NCI-H1694 (cell line): ENCODE measurements around the gene MAD2L2.
A peak's percentile ranks its signal among the peaks of the same experiment; 100 is the strongest.

Experiments
- DNase-seq: peaks from one replicate; lab custom pipeline; 2025; lab: John Stamatoyannopoulos, UW

Gene MAD2L2

DNA sequence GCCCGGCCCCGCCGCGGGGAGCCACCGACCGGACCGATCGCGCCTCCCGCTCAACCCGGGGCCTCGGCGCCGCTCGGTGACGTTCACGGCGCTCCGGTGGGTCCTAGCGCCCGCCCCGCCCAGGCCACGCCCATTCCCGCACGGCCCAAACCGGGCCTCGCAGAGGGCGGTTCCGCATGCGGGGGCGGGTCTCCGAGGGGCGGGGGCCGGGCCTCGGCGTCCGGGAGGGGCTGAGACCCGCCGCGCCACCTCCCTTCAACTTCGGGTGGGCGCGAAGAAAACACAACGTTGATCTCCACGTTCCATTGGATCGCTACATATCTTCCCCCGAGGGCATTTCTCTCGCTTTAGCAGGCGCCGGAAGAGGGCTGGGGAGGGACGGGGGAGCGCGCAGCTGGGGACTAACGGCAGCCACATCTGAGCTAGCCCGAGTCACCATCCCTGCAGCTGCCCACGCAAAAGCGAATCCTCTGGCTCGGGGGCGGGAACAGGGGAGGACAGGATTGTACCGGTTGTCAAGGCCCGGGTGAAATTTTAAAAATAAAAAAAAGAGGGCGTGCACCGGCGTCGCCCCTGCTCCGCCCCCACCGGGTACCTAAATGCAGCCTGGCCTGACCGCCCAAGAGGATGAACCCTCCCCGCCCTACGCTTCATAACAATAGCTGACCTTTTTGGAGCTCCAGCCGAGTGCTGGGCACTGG, at the start of gene MAD2L2:
Gene MAD2L2, minus strand, starts transcription at position 78 of the 701 bp plus-strand sequence. CDS start 547 bp downstream, outside the sequence.
- DNase-seq: peak; percentile 70

DNA sequence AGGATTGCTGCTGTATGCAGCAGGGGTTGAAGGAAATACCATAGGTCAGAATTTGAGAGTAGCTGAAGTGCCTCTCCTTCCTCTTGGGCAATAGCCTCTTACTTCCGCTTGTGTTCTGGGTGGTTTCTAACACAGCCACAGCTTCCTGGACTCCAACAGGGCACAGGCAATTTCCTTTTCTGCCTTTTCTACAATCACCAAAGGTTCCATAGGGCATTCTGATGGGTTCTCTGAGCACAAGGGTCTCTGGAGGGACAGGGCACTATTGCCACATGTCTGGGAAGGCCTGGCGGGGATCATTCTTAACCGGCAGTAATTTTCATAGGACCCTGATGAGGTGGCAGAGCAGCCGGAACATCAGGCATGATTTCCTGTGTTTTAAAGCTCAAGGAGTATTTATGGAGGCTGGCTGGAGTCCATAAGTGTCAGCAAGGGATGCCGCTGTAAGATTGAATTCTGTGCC, 49.5 kb upstream of the MAD2L2 start:
- no peak for DNase-seq

DNA sequence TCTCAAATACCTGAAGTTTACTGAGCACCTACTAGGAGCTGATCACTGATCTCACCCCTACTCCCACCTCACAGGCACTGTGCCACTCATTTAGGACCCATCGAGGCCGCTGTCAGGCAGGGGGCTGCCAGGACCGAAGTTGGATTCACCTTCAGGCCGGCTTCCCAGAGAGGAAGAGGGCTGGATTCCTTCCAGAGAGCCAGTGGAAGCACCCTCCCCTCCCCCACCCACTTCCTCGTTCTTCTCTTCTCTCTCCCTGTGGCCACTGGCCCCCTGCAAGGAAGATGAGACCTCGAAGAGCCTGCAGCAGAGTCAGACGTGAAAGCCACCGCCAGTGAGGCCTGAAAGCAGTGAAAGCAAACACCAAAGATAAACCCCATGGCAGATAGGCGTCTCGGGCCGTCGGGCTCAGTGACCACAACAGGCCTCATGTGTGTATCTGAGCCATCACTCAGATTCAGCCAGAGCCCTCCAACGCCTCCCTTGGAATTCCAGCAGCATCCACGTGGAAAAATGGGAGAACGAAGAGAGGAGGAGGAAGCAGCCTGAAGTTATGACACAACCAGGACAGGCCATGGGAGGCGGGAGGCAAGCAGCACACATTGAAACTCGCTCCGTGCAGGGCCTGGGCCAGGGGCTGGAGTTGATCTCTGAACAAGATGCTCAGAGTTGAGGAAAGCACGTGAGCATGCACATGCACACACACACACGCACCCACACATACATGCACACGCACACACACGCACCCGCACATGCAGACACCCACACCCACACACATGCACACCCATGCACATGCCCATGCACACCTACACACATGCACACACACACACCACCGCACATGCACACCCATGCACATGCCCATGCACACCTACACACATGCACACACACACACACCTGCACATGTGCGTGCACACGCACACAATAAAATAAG, 48.8 kb upstream of the MAD2L2 start:
- no peak for DNase-seq

DNA sequence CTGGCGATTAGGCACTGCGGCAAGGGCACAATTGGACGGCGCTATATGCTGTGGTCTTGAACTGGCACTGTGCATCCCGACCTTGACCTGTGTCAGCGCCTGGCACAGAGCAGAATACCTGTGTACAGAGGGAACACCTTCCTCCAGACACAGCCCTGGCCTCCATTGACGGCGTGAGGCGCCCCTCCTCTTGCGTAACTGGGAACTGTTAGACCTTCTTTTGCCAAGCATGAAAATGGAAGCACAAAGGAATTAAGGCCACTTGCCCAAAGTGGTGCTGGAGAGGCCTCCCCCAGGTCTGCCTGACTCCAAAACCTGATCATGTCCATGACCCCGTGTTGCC, 48.2 kb upstream of the MAD2L2 start:
- no peak for DNase-seq

DNA sequence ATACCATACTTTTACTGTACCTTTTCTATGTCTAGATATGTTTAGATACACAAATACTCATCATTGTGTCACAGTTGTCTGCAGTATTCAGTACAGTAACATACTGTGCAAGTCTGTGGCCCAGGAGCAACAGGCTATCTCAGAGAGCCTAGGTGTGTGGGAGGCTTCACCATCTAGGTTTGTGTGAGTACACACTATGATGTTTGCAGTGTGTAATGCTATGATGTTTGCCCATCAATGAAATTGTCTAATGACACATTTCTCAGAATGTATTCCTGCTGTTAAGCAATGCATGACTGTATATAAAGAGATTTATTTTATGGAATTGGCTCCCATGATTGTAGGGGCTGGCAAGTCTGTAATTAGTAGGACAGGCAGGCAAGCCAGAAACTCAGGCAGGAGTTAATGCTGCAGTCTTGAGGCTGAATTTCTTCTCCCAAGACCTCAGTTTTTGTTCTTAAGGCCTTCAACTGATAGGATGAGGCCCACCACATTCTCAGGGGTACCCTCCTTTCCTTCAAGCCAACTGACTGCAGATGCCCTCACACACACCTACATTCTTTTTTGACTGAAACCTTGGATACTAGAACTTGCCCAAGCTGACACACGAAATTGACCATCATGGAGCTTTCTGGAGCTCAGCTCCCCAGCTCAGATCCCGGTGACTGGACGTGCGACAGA, 47.3 kb upstream of the MAD2L2 start:
- no peak for DNase-seq

DNA sequence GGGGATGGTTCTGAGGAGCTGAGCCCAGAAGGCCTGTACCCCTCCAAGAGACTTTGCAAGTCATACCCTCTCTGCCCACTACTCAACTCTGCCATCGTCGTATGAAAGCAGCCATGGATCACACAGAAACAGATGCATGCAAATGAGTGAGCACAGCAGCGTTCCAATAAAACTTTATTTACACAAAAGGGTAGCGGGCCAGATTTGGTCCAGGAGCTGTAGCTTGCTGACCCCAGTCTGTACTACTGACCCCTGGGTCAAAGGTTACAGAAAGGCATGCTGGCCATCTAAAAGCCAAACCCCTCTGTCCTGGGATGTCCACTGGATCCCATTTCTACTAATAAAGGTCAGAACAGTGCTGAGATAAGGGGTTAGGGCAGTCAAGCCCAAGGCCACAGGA, 46.2 kb upstream of the MAD2L2 start:
- DNase-seq: no peak

DNA sequence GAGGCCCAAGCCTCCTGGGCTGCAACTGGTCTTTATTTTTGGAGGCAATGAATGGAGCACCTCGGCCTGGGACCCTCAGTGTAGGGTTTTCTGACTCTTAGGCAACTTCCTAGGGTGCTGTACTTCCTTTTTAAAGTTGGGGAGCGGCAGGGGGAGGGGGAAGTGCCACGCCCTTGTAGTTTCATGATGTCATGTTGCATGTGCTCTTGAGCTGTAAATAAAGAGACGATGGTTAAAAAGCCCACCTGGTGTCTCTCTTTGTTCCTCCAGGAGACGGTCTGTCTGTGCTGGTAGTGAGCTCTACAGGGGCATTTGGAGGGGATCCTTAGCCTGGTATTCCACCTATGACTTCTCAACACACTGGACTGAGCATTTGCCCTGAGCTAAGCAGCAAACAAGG, 44.7 kb upstream of the MAD2L2 start:
- no peak for DNase-seq

DNA sequence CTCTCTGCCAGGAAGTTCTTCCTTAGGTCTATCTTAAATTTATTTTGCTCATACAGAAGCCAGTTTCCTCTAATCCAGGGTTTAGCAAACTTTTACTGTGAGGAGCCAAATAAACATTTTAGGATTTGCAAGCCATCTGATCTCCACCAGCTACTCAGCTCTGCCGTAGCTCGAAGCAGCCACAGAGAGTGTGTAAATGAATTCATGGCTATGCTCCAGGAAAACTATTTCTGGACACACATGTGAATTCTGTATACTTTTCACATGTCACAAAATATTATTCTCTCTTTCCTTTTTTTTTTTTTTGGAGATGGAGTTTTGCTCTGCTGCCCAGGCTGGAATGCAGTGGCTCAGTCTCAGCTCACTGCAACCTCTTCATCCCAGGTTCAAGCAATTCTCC, 41.6 kb upstream of the MAD2L2 start:
- DNase-seq: no peak

DNA sequence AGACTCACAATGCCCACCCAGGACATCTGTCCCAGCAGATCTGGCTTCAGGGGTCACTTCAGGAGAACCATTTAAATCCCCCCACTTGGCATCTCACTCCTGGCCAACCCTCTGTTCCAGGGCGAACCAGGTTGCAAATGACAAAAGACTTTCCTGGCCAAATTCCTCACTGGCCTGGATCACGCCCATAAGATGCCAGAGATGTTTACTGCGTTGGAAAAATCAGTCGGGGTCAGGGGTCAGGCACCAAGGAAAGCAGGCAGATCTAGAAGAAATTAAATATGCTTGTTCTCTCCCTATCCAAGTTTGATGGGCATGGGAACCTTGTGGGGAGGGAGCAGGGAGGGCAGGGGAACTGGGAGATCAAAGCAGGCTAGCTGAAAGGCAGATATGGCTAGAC, 40.4 kb upstream of the MAD2L2 start:
- DNase-seq: no peak

DNA sequence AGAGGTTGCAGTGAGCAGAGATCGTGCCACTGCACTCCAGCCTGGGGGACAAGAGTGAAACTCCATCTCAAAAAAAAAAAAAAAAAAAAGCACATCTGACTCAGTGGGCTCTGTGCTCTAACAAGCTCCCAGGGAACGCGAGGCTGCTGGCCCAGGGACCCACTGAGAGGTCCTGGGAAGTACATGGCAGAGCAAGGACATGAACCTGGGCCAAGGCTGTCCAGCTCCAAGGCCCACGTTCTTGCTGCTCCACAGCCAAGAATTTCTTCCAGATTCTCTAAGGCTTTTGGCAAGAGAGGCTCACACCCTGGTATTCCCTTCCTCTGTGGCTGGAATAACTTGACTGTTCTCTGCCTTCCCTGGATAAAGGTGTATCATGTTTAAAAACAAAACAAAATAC, 39.6 kb upstream of the MAD2L2 start:
- no peak for DNase-seq

DNA sequence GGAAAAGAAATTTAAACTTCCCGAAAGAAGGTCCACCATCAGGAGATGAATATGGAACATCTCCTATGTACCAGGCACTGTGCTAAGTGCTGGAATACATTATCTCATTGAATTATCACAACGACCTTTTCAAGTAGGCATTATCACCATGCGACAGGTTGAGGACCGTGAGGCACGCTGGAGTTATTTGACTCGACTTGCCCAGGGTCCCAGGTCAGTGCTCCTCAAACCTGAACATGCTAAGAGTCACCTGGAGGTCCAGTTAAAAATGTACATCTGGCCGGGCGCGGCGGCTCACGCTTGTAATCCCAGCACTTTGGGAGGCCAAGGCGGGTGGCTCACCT, 39.1 kb upstream of the MAD2L2 start:
- DNase-seq: no peak

DNA sequence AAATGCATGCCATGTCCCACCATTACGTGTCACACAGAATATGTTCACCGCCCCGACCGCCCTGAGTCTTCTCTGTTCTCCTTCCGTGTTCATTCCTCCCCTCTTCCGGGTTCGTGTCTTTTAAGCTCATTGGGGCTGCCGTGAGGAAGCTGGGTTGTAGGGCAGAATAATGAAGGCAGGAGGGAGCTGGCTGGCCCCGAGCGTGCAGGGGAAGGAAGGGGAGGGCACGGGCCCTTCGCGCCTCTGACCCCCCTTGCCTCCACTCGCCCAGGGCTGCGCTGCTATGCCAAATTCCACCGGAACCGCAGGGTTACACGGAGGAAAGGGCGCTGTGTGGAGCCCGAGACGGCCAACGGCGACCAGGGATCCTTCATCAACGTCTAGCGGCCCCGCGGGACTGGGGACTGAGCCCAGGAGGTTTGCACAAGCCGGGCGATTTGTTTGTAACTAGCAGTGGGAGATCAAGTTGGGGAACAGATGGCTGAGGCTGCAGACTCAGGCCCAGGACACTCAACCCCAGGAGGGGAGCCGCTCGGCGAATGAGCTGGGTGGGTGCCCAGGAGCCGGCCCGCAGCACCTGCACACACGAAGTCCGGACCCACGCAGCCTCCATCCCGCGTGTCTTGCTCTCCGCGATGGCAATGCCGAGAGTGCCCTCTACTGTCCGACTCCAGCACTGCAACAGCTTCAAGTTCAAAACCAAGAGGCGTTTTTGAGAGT, 38.5 kb upstream of the MAD2L2 start:
- DNase-seq: no peak

DNA sequence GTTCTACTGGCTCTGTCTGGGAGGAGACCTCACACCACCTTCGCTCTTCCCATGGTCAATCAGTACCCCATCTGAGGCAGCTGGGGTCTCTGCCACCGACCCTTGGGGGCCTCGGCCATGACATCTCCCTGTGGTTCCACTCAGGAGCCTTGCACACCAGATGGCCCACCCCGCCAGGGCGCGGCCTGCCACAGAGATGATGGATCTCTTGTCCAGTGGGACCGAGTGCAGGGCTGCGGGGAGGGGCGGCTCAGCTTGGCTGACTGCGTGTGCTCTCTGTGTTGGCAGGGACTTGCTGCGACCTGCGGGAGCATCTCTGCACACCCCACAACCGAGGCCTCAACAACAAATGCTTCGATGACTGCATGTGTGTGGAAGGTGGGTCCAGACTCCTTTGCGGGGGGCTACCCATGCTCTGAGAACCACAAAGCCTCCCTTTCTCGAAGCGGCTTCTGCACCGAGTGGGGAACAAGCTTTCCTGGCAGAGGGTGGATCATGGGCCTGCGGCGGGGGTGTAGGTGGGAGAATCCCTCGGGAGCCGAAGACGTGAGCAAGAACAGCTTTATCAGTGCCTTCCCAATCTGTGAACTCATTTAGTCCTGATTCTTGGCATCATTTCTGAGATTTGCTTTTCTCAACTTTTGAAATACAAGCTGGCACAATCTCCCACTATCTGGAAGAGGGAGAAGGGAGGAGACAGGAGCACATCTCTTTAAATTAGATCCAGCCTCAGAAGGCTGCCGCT, 34.1 kb upstream of the MAD2L2 start:
- DNase-seq: no peak

DNA sequence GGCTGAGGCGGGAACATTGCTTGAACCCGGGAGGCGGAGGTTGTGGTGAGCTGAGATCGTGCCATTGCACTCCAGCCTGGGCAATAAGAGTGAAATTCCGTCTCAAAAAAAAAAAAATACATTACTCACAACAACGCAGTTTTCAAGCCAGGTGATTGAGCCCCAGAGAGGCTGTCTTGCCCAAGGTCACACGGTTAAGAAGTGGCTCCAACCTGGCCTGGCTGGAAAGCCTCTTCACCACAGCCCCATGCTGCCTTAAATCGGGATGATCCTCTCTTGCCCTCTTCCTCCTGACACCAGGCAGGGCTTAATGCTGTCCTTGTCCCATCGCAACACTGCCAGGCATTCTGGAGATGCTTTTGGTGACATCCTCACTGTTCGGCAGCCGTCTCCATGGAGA, 32.1 kb upstream of the MAD2L2 start:
- no peak for DNase-seq

DNA sequence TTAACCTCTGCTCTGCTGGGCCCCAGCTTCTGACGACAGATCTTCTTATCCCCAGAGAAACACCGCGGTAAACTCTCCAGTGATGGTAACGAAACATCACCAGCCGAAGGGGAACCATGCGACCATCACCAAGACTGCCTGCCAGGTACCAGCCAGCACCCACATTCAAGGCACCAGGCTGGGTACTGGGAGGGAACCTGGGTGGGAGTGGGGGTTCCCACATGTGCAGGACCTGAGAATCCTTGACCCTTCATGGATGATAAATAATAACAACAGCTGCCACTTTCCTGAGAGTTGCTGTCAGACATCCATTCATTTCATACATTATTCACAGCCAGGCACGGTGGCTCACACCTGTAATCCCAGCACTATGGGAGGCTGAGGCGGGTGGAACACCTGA, 31.3 kb upstream of the MAD2L2 start:
- no peak for DNase-seq

DNA sequence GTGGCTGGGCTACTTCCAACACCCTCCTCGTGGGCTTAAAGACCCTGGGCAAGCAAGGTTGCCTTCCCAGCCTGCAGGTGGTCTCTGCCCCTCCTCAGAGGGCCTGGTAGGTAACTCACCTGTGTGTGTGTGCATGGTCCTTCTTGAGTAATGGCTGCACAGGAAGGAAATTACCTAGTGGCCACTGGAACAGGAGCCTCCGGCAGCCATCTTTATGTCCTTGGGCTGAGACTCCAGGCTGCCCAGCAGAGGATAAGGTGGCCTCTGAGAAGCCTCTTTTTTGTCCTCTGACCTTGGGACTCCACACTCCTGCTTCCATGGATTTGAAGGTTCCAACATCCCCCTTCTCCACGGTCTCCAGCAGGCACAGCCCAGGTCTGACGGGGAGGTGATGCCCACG, 30.5 kb upstream of the MAD2L2 start:
- no peak for DNase-seq

DNA sequence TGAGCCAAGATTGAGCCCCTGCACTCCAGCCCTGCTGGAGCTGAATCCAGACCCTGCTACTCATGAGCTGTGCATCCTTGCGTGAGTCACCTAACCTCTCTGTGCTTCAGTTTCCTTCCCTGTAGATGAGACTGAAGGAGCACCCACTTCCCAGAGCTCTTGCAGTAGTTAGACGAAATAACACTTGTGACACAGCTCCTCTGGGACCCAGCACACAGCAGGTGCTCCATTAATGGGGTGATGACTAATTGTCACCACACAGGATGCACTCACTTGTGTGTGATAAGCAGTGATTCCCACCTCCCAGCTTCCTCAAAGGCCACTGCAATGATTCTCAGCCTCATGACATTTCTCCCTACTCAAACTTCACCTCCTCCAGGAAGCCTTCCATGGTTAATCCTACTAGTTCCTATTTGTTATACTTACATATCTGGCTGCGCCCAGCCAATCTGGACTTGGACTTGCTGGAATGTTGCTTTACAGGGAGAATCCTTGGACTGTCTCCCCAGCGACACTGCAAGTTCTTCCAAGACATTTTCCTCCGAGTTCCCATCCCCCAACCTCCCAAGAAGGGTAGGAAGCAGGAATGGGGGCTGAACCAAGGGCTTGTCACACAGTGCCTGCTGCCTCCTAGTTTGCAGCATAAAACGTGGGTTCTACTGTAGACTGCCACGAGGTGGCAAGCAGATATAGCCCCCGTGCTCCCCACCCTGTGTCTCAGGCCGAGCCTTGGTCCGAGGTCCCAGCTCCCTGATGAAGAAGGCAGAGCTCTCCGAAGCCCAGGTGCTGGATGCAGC, 27.8 kb upstream of the MAD2L2 start:
- DNase-seq: no peak

DNA sequence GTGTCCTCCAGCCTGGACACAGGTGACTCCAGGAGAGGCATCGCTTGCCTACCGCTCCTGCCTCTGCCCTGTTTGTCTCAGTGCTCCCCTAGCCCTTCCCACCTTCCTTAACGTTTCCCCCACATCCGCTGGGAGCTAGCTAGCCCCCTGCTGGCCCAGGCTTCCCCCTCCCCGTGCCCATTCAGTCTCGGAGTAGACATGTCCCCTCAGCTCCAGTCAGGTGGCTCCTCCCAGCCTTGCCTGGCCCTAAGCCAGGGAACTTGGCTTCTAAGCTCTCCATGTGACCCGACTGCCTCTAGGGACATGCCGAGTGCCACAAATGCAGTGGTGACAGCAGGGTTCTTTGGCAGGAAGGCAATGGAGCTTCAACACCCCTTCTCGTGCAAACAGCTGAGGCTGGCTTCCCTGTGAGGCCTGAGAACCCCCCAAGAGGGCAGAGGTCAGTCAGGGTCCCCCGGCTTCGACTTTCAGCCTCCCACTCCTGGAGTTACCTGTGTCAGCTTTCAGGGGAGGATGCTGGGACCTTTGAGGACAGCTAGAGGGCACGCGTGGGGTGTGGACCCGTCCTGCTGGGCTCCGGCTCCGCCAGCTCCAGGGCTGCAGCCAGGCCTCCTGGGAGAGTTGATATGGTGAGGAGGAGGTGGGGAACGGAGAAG, 26.8 kb upstream of the MAD2L2 start:
- DNase-seq: peak; percentile 97

DNA sequence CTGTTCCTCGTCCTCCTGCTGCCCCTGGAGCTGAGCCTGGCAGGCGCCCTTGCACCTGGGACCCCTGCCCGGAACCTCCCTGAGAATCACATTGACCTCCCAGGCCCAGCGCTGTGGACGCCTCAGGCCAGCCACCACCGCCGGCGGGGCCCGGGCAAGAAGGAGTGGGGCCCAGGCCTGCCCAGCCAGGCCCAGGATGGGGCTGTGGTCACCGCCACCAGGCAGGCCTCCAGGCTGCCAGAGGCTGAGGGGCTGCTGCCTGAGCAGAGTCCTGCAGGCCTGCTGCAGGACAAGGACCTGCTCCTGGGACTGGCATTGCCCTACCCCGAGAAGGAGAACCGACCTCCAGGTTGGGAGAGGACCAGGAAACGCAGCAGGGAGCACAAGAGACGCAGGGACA, 25.3 kb upstream of the MAD2L2 start:
- no peak for DNase-seq

DNA sequence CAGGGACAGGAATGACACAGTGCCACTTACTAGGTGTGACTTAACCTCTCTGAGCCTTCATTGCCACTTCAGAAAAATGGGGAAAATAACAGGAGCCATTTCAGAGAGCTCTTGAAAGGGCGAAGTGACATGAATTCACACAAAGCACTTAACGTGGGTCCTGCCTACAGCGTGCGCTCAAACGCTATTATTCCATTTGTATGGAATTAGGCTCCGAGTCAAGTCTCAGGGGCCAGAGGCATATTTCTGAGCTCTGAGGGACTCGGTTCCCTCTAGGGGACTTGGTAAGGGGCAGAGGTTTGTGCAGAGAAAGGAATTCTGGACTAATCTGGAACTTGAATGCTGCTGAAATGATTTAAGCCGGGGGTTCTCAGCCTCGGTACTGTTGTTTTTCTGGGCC, 24.6 kb upstream of the MAD2L2 start:
- DNase-seq: no peak
